Right kidney (tissue), 1 donor: Measurements from ENCODE around the gene FMO2.

ENCODE experiments used
- DNase-seq: peaks from one replicate; pipeline ENCODE4 v3.0.0-alpha.2; 2016

FMO2 gene

GRCh38 chr1:171257607-171258076, 72.5 kb downstream of the FMO2 start:
- DNase-seq: no peak

GRCh38 chr1:171258429-171258828, 73.3 kb downstream of the FMO2 start:
- no peak for DNase-seq

GRCh38 chr1:171258943-171259342, 73.8 kb downstream of the FMO2 start:
- DNase-seq: no peak
